Measurements from ENCODE around the gene EFNA1.

DNA sequence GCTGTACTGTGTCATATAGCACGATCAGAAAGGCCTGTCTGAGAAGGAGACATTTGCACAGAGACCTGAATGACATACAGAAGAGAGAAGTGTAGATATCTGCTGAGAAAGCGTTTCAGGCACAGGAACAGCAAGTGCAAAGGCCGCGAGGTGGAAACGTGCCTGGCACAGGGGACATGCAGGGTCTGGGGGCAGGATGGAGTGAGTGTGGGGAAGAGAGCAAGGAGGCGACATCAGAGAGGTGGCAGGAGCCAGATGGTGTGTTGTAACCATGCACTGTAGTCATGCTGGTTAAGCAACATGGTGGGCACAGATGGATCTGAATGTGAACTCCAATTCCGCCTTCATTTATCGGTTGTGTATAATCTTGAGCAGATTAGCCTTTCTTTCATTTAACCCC lies 32.5 kb downstream of the EFNA1 start:
- TF ChIP-seq, protein P1, sequence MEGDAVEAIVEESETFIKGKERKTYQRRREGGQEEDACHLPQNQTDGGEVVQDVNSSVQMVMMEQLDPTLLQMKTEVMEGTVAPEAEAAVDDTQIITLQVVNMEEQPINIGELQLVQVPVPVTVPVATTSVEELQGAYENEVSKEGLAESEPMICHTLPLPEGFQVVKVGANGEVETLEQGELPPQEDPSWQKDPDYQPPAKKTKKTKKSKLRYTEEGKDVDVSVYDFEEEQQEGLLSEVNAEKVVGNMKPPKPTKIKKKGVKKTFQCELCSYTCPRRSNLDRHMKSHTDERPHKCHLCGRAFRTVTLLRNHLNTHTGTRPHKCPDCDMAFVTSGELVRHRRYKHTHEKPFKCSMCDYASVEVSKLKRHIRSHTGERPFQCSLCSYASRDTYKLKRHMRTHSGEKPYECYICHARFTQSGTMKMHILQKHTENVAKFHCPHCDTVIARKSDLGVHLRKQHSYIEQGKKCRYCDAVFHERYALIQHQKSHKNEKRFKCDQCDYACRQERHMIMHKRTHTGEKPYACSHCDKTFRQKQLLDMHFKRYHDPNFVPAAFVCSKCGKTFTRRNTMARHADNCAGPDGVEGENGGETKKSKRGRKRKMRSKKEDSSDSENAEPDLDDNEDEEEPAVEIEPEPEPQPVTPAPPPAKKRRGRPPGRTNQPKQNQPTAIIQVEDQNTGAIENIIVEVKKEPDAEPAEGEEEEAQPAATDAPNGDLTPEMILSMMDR (IDR thresholded peaks at IDR 0.05; ENCODE audit: low read depth, low read length, poor library complexity, severe bottlenecking), result no peak
- no peak for TF ChIP-seq EZH2phosphoT487 (IDR thresholded peaks at IDR 0.05; ENCODE audit: borderline replicate concordance, low read length)
